Measurements from ENCODE around the gene ZDHHC24. TPM values are rescaled to one million over a fixed set of nuclear protein-coding genes. Genes with fewer than 3 reads are reported as not detected.
"Not testable (repeated sequence)": the region's sequence is repeated elsewhere in the genome, so short reads cannot be mapped to it uniquely, and the experiment has no call there.

The ZDHHC24 gene
- total RNA-seq, 2 experiments from 2014 or later = 11.9 to 35.1 TPM

DNA sequence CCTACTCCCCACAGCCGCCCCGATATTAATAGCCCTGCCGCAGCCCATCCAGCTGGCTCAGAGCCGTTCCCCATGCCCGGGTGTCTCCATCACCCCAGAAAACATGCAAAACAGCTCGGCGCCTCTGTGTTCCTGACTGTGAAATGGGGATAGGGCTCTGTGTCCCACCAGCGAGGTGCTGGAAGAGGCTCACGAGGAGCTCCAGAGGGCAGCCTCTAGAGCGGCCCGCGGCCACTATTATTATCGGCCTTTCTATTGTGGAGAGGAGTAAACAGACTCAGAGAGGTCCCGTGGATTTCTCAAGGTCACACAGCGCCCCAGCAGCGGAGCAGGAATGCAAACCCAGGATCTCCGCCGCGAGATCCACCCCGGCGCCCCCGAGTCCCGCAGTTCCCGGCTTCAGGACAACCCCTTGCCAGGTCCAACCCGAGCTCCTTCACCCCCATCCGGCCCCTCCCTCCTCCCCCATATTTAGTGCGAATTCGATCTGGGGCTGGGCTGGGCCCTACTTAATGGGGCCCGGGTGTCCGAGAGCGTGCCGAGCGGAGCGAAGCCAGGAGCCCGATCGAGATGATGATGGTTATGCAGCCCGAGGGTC lies 619 bp upstream of the ZDHHC24 start, which contains the start of gene ACTN3:
ACTN3 (plus strand) TSS at position 536 of the 598 bp plus-strand sequence; CDS start at position 571, 35 bp downstream.
- Histone ChIP-seq H3K27ac (ENCODE audit: low read depth, low read length, poor library complexity, severe bottlenecking) (peak within 1 kb of the TSS; percentile 79), H3K9me2 (ENCODE audit: insufficient read depth, low read length) (no peaks in the 10 kb centered on the region), H3K79me2 (ENCODE audit: insufficient read depth, low read depth, low read length) (peaks cover 9% of the 10 kb centered on the region; the same call in 1 of the 2 replicates), H3K9me3 (ENCODE audit: low read length) (no peaks in the 10 kb centered on the region), H4K20me1 (ENCODE audit: insufficient read depth, low read length) (no peaks in the 10 kb centered on the region), H3K4me3 (ENCODE audit: low read depth, low read length, poor library complexity, severe bottlenecking) (peak within 1 kb of the TSS; percentile 89), H2AFZ (ENCODE audit: low read length) (peak within 1 kb of the TSS; percentile 88), H3K36me3 (ENCODE audit: insufficient read depth, low read length) (peaks cover 12% of the 10 kb centered on the region), H3K4me2 (ENCODE audit: low read length) (peak within 1 kb of the TSS; percentile 86), H3K4me1 (ENCODE audit: insufficient read depth, low read length, poor library complexity, severe bottlenecking) (peaks cover 33% of the 10 kb centered on the region)
- ChIA-PET CTCF (ENCODE audit: unreplicated experiment) (interaction anchor here (0.6 to 1.5 kb wide), 3 partner anchors 65 to 132 kb away, joined by 3 to 7 read pairs (median 3); partner anchors contain the start of genes MRPL11 and RBM4B), POLR2A (interaction anchor here (0.6 to 2.8 kb wide), 6 partner anchors 48 to 582 kb away, joined by 3 to 11 read pairs (median 4); partner anchors contain the start of gene RBM4B)
- TF ChIP-seq, protein P1, sequence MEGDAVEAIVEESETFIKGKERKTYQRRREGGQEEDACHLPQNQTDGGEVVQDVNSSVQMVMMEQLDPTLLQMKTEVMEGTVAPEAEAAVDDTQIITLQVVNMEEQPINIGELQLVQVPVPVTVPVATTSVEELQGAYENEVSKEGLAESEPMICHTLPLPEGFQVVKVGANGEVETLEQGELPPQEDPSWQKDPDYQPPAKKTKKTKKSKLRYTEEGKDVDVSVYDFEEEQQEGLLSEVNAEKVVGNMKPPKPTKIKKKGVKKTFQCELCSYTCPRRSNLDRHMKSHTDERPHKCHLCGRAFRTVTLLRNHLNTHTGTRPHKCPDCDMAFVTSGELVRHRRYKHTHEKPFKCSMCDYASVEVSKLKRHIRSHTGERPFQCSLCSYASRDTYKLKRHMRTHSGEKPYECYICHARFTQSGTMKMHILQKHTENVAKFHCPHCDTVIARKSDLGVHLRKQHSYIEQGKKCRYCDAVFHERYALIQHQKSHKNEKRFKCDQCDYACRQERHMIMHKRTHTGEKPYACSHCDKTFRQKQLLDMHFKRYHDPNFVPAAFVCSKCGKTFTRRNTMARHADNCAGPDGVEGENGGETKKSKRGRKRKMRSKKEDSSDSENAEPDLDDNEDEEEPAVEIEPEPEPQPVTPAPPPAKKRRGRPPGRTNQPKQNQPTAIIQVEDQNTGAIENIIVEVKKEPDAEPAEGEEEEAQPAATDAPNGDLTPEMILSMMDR (conservative IDR thresholded peaks at IDR 0.05; ENCODE audit: low read length) = no peak
- TF ChIP-seq EZH2phosphoT487 (IDR thresholded peaks at IDR 0.05; ENCODE audit: borderline replicate concordance, low read depth, low read length) = no peak
- no peak for DNase-seq (ENCODE audit: low spot score)
- intact Hi-C loops (cut with micrococcal nuclease; ENCODE audit: unreplicated experiment) = loop anchor here (1.0 kb wide), 1 partner anchor 66 kb away; the partner anchor contains the start of gene DPP3
- BruUV-seq (replicated peaks) = no TSS peak

- intact Hi-C loops (cut with micrococcal nuclease; ENCODE audit: unreplicated experiment) = loop anchor here (5.0 kb wide), 1 partner anchor 72 kb away; the partner anchor contains the start of gene RBM14
- H2AFZ ChIP-seq (ENCODE audit: low read length) = peak overlapping the region; percentile 88
- H4K20me1 ChIP-seq (ENCODE audit: insufficient read depth, low read length); H3K79me2 ChIP-seq (ENCODE audit: insufficient read depth, low read depth, low read length); H3K9me2 ChIP-seq (ENCODE audit: insufficient read depth, low read length); H3K9me3 ChIP-seq (ENCODE audit: low read length): not testable (repeated sequence)
- peak overlapping the region; percentile 86 for H3K4me2 ChIP-seq (ENCODE audit: low read length)
- H3K4me1 ChIP-seq (ENCODE audit: insufficient read depth, low read length, poor library complexity, severe bottlenecking) = peaks cover 33% of the 10 kb centered on the region
- ChIA-PET POLR2A (interaction anchor here (0.6 to 2.8 kb wide), 3 partner anchors 11 to 133 kb away, joined by 4 to 11 read pairs (median 5); partner anchors contain the start of gene RBM4B), CTCF (ENCODE audit: unreplicated experiment) (interaction anchor here (1.5 kb wide), 1 partner anchor 133 kb away, joined by 7 read pairs; the partner anchor contains the start of gene RBM4B)
- peaks cover 13% of the 10 kb centered on the region for H3K36me3 ChIP-seq (ENCODE audit: insufficient read depth, low read length)
- peak overlapping the region; percentile 89 for H3K4me3 ChIP-seq (ENCODE audit: low read depth, low read length, poor library complexity, severe bottlenecking)
- TSS peak; percentile 75 for BruUV-seq (replicated peaks)
- peak overlapping the region; percentile 79 for H3K27ac ChIP-seq (ENCODE audit: low read depth, low read length, poor library complexity, severe bottlenecking)
- peak; percentile 41 for DNase-seq (ENCODE audit: low spot score)
These were observed 896 bp downstream of the ZDHHC24 start for GRCh38 chr11:66544952-66545351.

DNA sequence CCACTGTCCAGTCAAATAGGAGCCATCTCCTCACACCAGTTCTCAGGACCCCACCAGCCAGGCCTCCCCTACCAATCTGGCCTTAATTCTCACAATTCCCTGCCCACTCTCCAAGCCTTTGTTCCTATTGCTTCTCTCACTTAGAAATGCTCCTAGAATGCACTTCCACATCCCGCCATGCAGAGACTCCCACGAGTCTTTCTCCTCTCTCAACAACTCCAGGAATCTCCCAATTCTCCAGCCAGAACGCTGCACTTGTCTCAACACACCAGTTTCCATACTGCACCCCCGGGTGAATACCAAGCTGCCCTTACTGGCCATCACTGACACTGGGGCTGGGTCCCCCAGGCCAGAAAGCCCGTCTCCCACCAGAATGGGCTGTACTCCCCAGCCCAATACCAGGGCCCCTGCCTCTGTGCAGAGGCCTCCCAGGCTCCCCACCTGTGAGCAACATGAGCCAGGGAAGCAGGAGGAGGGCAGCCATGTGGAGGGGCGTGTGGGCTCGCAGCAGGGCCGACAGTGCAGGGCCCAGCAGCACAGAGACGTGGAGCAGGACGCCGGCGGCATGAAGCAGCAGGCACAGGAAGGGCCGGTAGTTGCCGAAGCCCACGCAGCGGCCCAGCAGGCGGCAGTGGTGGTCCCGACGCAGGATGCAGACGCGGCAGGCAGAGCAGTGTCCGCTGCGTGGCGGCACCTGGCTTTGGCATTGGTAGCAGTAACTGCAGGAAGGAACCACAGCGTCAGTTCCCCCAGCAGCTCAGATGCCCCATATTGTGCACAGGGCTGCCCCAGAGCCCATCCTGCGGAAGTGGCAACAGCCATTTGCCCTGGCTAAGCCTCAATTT lies 2.4 kb downstream of the ZDHHC24 start:
- BruUV-seq (replicated peaks) = no TSS peak
- Histone ChIP-seq H3K36me3 (ENCODE audit: insufficient read depth, low read length) (peaks cover 13% of the 10 kb centered on the region), H4K20me1 (ENCODE audit: insufficient read depth, low read length) (no peaks in the 10 kb centered on the region), H3K4me3 (ENCODE audit: low read depth, low read length, poor library complexity, severe bottlenecking) (peak overlapping the region; percentile 89), H2AFZ (ENCODE audit: low read length) (peak overlapping the region; percentile 49; the same call in 1 of the 2 replicates), H3K4me1 (ENCODE audit: insufficient read depth, low read length, poor library complexity, severe bottlenecking) (peaks cover 33% of the 10 kb centered on the region), H3K9me2 (ENCODE audit: insufficient read depth, low read length) (no peaks in the 10 kb centered on the region), H3K27ac (ENCODE audit: low read depth, low read length, poor library complexity, severe bottlenecking) (peak overlapping the region; percentile 79), H3K4me2 (ENCODE audit: low read length) (peak overlapping the region; percentile 86), H3K79me2 (ENCODE audit: insufficient read depth, low read depth, low read length) (peaks cover 9% of the 10 kb centered on the region; the same call in 1 of the 2 replicates), H3K9me3 (ENCODE audit: low read length) (no peaks in the 10 kb centered on the region)
- intact Hi-C loops (cut with micrococcal nuclease; ENCODE audit: unreplicated experiment) = loop anchor here (1.0 to 5.0 kb wide), 2 partner anchors 74 to 135 kb away; partner anchors contain the start of gene RBM14
- POLR2A ChIA-PET = no interaction called here
- DNase-seq (ENCODE audit: low spot score) = peak; percentile 95
- CTCF ChIA-PET (ENCODE audit: unreplicated experiment) = no interaction called here
- TF ChIP-seq EZH2phosphoT487 (IDR thresholded peaks at IDR 0.05; ENCODE audit: borderline replicate concordance, low read depth, low read length) = no peak
- TF ChIP-seq, protein P1 (conservative IDR thresholded peaks at IDR 0.05; ENCODE audit: low read length) = peak; percentile 83

Data from OCI-LY7 (cell line).